ENCODE data around the gene NTN1.

NTN1 gene

DNA sequence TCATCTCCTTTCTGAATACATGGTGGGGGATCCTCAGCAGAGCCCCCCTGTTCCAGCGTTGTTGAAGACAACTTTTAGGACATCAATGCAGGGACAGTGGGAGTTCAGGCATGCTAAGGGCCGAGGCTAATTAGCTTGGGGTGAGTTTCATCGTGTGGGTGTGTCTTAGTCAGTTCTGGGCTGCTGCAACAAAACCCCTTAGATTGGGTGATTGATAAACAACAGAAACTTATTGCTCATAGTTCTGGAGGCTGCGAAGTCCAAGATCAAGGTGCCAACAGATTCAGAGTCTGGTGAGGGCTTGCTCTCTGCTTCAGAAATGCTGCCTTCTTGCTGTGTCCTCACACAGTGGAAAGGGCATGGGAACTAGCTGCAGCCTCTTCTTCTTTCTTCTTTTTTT lies 214.0 kb downstream of the NTN1 start:
- no peak for DNase-seq

DNA sequence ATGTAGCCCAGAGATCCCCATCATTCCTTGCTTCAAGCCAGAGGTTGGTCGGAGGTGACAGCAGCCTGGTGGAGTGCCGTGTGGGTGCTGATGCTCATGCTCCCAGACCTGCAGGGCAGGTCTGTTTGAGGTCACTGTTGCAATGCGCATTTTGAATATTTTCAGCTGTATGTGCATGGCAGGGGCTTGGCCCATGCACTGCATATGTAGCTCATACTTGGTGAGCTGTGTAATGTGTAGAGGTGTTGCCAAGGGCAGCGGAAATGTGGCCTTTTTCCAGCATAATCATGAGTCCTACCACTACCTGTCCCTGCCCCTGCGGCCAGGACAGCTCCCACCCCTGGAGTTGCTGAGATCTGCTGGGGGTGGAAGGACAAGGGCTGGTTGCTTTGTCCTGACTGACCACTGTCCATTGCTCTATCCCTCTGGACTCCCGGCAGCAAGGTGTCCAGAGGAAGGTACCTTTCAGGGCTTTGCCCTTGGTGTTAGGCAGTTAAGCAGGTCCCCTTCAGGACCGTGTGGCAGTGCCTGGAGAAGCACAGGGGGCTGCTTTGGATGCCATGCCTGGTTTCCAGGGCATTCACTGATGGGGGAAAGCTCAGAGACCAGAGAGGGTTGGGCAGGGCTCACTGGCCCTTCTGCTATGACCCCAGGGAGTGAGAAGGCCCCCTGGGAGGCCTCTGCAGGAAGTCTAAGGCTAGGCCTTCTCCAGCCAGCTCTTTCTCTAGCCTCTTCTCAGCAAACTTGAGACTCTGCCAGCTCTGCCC lies 215.2 kb downstream of the NTN1 start:
- no peak for DNase-seq

GRCh38 chr17:9237053-9237410 lies 215.7 kb downstream of the NTN1 start:
- DNase-seq = no peak

DNA sequence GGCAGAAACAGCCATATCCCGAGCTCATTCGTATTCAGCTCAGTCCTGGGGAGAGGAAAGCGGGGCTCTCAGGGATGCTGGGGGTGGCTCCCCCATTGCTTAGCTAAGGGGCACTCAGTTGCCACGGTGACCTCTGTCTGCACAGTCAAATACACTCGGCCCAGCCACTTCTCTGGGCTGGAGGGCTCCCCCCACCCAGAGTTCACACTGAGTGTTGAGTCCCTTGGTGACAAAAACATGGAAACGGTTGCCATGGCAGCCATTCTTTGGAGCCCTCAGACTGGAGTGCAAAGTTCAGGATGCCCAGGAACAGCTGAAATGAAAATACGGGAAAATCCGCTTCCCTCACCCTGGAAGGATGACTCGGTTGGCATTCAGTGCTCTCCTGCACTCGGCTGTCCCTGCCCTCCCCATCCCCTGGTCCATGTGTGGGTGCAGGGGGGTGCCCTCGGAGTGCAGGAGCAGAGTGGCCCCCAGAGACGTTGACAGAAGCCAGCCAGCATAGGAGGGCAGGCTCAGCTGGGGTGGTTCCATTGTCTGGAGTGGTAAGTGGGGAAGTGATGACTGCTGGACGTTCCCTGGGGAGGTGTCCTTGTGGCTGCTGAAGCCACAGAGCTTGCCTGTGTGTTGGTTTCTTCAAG lies 216.5 kb downstream of the NTN1 start:
- no peak for DNase-seq

DNA sequence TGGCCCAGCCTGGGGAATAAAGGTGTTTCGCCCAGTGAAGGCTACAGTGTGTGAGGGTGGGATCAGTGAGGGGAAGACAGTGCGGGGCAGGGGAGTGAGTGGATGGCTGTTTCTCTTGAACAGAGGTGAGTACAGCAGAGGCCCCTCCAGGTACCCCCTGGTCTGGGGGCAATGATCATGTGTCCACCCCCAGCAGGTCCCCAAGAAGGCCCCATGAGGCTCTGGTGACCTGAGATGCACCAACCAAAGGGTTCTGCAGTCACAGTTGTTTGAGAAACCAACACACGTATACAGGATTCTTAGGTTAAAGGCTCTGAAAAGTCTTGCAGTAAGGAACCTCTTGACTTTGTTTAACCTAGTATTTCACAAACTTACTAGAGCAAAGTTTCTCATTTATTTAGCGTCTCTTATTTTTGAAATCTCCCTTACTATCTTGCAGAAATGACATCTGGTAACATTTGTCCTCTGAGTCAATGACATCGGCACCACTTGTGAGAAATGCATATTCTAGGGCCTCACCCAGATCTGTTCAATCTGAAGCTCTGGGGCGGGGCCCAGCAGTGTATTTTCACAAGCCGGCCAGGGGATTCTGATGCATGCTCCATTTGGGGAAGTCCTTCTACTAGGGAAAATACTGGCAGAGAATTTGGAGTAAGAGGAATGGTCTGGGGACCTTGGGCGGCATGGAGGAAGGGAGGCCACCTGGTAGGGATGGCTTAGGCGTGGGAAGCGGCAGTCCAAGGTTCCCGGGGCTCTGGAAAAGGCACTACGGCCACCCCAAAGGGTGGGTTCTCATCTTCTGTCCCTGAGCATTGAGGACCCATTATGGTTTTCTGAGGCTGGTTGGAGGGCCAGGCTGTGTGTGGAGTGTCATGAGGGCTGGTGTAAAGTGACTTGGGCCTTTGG lies 217.3 kb downstream of the NTN1 start:
- DNase-seq = no peak

DNA sequence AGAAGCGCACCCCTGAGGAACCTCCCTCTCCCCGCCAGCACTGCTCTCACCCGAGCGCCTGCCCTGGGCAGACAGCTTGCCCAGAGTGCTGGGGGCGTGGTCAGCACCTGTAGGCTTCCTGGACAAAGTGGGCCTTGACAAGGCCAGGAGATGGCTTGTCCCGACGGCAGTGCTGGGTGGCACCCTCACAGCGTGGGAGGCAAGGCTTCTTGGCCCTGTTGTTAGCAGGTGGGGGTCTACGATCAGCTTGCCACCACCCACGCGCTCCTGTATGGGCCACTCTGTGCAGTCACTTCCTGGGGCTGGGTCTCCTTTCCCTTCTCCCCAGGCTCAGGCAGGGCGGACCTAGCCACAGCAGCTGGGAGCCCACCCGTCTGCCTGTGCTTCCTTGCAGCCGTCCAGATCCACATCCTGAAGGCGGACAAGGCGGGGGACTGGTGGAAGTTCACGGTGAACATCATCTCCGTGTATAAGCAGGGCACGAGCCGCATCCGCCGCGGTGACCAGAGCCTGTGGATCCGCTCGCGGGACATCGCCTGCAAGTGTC lies 218.0 kb downstream of the NTN1 start:
- no peak for DNase-seq

DNA sequence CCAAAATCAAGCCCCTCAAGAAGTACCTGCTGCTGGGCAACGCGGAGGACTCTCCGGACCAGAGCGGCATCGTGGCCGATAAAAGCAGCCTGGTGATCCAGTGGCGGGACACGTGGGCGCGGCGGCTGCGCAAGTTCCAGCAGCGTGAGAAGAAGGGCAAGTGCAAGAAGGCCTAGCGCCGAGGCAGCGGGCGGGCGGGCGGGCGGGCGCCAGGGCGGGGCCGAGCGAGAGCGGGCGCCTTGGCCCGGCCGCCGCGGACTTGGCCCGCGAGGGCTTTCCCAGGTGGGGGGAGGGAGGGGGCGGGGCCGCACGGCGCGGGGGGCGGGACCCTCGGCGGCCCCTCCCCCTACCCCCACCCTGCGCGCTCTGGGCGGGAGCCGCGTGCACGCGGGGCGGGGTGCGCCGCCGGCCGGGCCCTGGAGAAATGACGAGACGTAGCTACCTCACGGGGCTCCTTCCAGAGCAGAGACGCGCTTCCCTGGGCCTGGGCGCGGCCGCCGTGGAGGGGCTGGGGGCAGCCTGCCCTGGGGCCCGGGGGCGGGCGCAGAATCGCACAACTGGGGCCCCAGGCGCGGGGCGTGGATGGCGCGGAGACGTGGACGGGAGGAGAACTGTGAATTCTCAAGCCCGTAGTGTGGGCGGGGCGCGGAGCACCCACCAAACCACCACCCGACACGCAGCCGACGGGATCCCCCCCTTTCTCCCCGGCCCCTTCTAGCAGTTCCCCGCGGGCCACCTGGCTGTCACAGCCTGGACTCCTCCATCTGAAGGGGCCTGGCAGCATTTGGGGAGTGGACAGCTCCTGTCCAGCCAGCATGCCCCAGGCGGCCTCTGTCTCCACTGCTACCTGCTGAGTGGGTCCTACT lies 218.7 kb downstream of the NTN1 start:
- peak; percentile 59 for DNase-seq

DNA sequence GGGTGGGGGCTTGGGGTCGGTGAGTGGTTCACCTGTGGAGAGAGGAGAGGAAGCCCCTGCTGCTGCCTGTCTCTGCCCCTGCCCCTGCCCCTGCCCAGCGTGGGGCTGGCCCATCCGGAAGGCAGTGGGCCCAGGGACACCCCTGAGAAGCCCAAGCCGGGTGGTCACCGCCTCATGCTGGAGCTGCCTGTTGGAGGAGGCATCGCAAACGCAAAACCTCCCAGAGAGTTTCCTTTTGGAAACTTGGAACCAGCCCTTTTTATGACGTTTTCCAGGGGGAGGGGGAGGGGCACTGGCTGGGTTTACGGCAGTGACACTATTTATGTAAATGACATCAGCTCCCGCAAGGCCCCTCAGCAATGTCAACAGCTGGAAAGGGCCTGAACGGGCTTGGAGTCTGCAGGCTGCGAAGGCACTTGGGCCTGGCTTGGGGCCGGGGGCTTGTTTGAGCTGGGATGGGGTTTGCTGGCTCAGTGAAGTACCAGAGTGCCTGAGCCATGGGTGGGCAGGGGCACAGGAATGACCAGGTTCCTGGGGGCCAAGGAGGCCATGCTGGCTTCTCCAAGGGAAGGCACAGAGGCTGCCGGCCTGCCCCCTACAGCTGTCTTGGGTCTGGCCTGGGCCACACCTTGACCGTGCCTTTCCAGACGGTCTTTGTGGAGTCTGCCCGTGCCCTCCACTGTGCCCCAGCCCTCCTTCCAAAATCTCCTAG lies 219.5 kb downstream of the NTN1 start:
- peak; percentile 59 for DNase-seq

DNA sequence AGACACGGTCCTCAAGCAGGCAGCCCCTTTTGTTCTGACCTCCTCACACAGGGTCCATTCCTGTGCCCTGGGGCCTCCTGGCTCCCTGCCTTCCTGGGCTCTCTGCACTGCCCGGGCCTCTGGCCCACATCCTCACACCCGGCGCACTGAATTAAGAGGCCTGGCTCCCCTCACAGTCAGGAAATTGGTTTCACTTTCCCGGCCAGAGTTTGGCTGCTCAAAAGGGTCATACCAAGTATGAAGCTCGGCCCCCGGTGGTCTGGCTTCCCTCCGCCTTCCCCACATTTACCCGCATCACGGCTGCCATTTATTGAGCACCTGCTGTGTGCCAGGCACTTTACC lies 220.0 kb downstream of the NTN1 start:
- no peak for DNase-seq

GRCh38 chr17:9241774-9242496 lies 220.6 kb downstream of the NTN1 start:
- no peak for DNase-seq

DNA sequence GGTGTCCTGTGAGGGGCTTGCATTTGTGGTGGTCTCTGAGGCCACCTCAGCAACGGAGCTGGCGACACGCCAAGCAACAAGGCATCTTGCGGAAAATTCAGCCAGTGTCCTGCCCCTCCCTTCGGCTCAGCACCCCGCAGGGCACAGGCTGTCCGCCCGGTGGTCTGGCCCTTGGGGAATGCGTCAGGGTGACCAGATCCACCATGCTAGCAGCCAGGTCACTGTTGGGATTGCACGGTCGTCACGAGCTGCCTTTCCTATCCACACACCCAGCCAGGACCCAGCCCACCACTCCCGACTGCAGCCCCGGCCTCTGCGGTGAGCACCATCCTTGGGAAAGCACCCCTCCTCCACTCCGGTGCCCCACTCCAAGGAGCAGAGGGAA lies 221.2 kb downstream of the NTN1 start:
- DNase-seq = no peak

GRCh38 chr17:9242983-9243382 lies 221.7 kb downstream of the NTN1 start:
- no peak for DNase-seq

DNA sequence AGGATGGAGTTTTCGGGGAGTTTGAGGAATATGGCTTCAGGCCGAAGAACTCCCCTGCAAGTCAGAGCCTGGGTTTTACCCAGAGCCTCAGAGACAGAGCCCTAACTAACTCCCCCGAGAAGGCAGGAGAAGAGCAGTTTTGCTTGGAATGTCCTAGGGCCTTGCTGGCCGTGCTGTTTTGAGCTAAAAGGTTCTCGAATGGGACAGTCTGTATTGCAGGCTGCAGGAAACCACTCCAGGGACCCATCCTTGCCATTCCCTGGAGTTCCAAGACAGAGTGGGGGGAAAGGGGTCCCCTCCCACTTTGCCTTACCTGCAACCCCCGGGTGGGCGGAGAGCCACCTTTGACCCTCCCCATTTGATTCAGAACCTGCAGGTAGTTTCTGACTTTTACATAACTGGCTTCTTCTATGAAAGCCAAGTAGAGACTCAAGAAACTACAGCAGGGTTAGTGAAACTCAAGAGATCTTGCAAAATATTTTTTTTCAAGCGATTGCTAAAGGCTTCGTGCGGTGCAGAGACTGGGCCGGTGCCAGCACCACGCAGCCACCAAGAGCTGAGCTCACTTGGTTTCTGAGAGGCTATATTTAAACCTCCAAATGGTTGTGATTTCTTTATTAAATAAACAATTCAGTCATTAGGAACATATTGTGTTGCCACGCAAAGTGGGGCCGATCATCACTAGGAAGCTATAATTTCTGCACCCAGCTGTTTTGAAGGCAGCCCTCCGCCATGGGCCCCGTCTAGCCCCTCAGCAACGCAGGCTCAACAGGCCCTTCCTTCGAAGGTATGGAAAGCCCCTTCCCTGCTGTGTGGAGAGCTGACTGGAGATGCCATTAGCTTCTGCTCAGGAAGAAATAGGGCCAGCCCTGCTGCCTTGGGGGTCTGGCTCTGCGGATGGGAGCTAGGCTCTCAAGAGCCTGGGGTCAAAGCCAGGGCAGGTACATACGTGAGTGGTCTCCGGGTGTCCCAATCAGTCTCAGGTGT lies 223.0 kb downstream of the NTN1 start:
- DNase-seq = peak; percentile 71

DNA sequence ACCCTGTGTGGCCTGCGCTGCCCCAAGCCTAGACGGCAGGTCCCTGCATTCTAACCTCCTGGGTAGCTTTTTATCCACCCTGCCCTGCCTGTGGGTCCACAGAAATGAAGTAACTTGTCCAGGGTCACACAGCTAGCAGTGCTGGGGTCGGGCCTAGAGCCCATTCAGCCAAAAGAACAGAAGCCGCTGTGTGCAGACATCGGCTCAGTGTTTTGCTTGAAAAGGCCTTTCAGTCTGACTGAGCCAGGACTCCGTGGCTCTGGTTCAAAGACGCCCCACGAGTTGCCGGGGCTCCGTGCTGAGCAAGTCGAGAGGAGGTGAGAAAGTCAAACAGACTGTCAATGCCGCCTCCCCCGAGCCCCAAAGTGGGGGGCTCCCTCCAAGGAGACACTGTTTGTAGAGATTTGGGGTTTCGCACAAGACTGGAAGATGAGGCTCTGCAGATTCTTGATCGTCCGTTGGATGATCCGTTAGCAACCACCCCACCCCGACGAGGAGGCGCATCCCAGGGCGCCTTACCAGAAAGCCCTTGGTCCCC lies 226.2 kb downstream of the NTN1 start:
- no peak for DNase-seq

DNA sequence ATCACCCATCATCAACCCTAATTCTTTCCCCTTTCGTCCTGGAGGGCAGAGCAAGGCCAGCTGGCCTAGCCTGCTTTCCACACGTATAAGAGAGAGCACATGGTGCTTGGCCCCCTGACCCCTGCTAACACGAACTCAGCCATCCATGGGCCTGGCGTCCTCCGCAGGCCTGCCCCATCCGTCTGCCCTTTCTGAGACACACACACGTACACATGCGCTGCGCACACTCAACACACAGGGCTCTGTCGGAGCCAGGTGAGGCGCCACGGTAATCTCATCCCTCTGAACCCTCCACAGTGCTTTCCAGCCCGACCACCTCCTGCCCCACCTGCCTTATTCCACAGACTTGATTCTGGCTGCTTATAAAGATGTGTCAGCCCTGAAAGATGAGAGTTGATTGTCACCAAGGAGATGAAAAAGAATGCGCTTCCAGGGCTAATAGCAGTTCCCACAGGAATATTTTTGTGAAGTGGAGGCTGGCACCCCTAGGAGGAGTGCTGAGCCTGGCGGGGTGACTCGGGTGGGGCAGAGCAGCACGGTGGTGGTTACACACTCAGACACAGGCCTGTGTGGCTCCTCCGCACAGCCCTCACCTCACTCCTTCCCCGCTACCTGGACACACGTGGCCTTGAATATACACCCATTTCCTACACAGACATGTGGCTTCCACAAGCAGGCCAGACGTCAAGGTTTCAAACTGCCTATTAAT lies 228.1 kb downstream of the NTN1 start:
- DNase-seq = no peak

- DNase-seq = no peak
These were observed 230.0 kb downstream of the NTN1 start for GRCh38 chr17:9251273-9251672.

- no peak for DNase-seq
These were observed 232.0 kb downstream of the NTN1 start for GRCh38 chr17:9253308-9253707.

- no peak for DNase-seq
These were observed 233.5 kb downstream of the NTN1 start for GRCh38 chr17:9254841-9255240.

DNA sequence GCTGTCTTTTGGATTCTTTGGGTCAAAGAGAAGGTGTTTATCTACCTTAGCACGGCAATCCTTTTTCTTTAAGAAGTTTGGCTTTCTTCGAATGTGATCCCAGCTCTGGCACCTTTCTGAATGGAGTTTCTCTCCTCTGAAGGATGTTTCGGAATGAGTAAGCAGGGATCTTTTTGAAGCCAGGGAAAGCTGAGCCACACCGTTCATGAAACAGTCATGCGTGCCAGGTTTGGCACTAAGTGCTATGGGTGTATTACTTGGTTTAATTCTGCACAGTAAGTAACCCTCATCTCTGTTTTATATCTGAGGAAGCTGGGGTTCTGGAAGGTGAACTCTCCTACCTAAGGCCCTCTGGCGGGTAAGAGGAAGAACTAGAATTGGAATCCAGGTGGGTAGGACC lies 234.5 kb downstream of the NTN1 start:
- DNase-seq = no peak
